GM12892 (cell line): Measurements from ENCODE around the gene PHLPP2.

Experiments used
- DNase-seq: peaks from one replicate; pipeline ENCODE4 v3.0.0; 2011; ENCODE audit not compliant: insufficient read length
- FAIRE-seq: peaks from 2 replicates; lab custom pipeline; 2011; peaks lifted over from hg19 to GRCh38; lab: Jason Lieb, UNC
- POLR2A ChIP-seq: IDR thresholded peaks from 2 replicates; pipeline ENCODE4 v1.6.1; 2011; ENCODE audit warnings: low read depth, low read length, control low read depth
- POLR2AphosphoS5 ChIP-seq: IDR thresholded peaks from 2 replicates; pipeline ENCODE4 v1.6.1; 2011; ENCODE audit warnings: low read depth, low read length, control low read depth
- TAF1 ChIP-seq: IDR thresholded peaks from 2 replicates; pipeline ENCODE4 v1.6.1; 2011; ENCODE audit warnings: low read depth, mild to moderate bottlenecking, control low read depth, low read length, borderline replicate concordance

The PHLPP2 gene

GRCh38 chr16:71746442-71747046 is 22.0 kb upstream of the PHLPP2 start:
- TF ChIP-seq TAF1 (no peak), POLR2A (no peak), POLR2AphosphoS5 (no peak)
- DNase-seq (peak; percentile 19), FAIRE-seq (peak; percentile 44)

GRCh38 chr16:71738855-71739254 is 14.4 kb upstream of the PHLPP2 start:
- FAIRE-seq (no peak), DNase-seq (no peak)
- no peak for TF ChIP-seq POLR2A
- TF ChIP-seq TAF1 = no peak
- TF ChIP-seq POLR2AphosphoS5 = no peak

GRCh38 chr16:71737501-71737900 is 13.0 kb upstream of the PHLPP2 start:
- FAIRE-seq (no peak), DNase-seq (no peak)
- no peak for TF ChIP-seq POLR2A
- no peak for TF ChIP-seq TAF1
- TF ChIP-seq POLR2AphosphoS5 = no peak

- DNase-seq (no peak), FAIRE-seq (no peak)
- TF ChIP-seq POLR2AphosphoS5 (no peak), POLR2A (no peak), TAF1 (no peak)
These were observed 10.0 kb upstream of the PHLPP2 start for GRCh38 chr16:71734511-71734910.

GRCh38 chr16:71732587-71732986 is 8.1 kb upstream of the PHLPP2 start:
- TF ChIP-seq POLR2A (no peak), POLR2AphosphoS5 (no peak), TAF1 (no peak)
- no peak for DNase-seq
- FAIRE-seq = no peak

- FAIRE-seq = no peak
- TF ChIP-seq POLR2A (no peak), TAF1 (no peak), POLR2AphosphoS5 (no peak)
- no peak for DNase-seq
These were observed 3.2 kb upstream of the PHLPP2 start for GRCh38 chr16:71727551-71728324.

- TF ChIP-seq TAF1 (no peak), POLR2AphosphoS5 (no peak), POLR2A (no peak)
These were observed 2.2 kb upstream of the PHLPP2 start for GRCh38 chr16:71726476-71727315.

GRCh38 chr16:71723537-71724319 is 773 bp downstream of the PHLPP2 start:
- DNase-seq = peak; percentile 72
- TF ChIP-seq POLR2A = peak; percentile 46; the same call in 1 of the 2 replicates
- no peak for TF ChIP-seq POLR2AphosphoS5
- FAIRE-seq = peak; percentile 60

More at GRCh38 chr16:71726476-71727315, 2.2 kb upstream of the PHLPP2 start:
- FAIRE-seq (no peak), DNase-seq (no peak)

GRCh38 chr16:71722801-71723536 is 1.5 kb downstream of the PHLPP2 start:
- TF ChIP-seq POLR2A (no peak), POLR2AphosphoS5 (no peak), TAF1 (no peak)
- peak; percentile 49 for DNase-seq
- FAIRE-seq = peak; percentile 30

GRCh38 chr16:71721066-71721740 is 3.3 kb downstream of the PHLPP2 start:
- DNase-seq (no peak), FAIRE-seq (no peak)
- TF ChIP-seq TAF1 (no peak), POLR2A (no peak), POLR2AphosphoS5 (no peak)

- DNase-seq (no peak), FAIRE-seq (peak; percentile 33)
- TF ChIP-seq TAF1 (no peak), POLR2AphosphoS5 (no peak), POLR2A (no peak)
These were observed 12.0 kb downstream of the PHLPP2 start for GRCh38 chr16:71712501-71712900.
